Esophagus mucosa (tissue), 1 donor: ENCODE data around the gene PTPRD. TPM values are rescaled to one million over a fixed set of nuclear protein-coding genes. Genes with fewer than 3 reads are reported as not detected.

ENCODE experiments used
- ATAC-seq: fragments of 200-7000 bp; cut with Tn5 transposase; one replicate; pipeline ENCODE4 v1.9.1; 2020
- total RNA-seq: library from RNA; stranded (reverse); gene quantifications from one replicate; pipeline ENCODE4 v1.2.4, GENCODE V29; 2023
- donor health status: DM: yes; HTN: yes; CAD: no.

The PTPRD gene
- total RNA-seq, 1 donor from 2014 or later: 8.7 TPM

DNA sequence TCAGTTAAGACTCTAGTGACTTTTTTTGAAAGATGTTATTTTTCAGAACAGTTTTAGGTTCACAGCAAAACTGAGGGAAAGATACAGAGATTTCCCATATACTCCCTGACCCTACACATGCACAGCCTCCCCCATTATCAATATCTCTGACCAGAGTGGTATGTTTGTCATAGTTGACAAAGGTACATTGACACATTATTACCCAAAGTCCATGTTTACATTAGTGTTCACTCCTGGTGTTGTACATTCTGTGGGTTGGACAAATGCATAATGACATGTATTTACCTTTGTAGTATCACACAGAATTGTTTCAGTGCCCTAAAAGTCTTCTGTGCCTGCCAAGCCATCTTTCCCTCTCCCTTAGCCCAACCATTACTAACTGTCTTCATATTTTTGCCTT lies 2342.6 kb downstream of the PTPRD start:
- no peak for ATAC-seq

DNA sequence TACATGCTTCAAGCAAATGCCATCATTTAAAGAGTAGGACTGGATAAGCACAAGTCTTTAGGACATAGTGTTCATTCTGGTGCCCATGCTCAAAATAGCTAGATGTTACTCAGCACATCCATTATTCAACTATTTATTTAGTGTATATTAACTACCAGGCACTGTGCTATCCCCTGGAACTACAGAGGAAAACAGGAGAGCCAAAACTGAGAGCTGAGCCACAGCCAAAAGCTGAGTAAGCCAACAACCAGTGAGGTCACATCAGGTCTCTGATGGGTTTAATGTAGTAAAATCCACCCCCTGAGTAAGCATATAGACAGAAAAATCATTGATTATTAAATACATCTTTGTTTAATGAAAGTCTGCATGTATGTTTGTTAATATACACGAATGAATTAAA lies 2343.9 kb downstream of the PTPRD start:
- ATAC-seq: no peak

DNA sequence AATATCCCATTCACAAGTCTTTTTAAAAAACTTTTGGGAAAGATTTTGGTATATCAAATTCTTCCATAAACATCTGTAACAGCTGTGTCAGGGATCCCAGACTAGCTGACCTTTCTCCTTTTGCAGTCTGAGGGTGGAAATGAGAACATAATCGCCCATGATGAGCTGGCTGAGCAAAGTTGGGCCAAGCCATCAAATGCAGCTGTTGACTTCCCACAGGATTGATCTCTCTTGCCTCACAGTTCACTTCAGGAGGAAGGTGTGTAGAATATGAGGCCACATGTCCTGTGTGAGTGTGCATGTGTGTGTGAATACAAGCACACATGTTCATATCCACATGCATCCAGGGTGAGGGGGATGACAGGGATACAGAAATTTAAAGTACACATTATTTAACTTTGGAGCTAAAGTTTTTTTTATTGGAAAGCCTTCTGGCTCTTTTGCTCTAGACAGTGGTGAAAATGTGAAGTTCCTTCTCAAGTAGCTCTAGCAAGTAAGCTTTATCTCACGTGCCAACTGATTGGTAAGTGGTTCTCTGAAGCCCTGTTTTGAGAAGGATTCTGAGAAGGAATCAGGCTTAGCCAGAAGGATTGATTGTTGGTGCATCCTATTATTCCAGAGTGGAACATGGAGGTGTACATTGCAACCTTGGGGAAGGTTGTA lies 2344.5 kb downstream of the PTPRD start:
- ATAC-seq: no peak

DNA sequence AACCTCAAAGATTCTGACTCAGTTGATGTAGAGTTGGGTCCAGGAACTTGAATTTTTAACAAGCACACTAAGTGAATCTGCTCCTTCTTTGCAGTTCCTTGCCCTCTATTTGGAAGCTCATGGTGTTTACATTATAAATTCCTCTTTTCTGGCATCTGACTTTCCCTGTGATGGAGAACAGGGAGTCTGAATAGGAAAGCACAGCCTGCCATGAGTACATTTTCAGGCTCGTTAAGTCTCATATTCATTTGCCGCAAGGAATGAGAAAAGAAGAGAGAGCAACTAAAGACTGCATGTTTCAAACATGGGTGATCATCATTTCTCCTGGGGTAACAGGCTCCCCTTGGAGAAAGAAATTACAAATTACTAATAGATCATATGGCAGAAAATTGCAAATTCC lies 2345.2 kb downstream of the PTPRD start:
- no peak for ATAC-seq

DNA sequence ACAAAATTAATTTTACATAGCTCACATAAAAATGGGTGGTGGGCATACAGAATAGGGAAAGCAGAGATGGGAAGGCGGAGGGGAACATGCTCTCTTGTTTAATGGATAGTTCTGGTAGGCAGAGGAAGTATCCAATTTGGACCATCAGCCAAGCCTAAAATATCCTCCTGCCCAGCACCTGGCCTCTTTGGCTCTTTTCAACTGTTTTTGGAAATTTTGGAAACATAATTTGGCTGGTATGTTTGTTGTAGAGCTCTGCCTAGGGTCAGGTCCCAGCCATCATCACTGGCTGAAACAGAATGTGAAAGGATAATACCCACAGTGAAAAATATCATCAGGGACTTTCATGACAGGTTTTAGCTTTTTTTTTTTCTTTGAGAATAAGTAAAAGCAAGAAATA lies 2345.9 kb downstream of the PTPRD start:
- ATAC-seq: no peak

DNA sequence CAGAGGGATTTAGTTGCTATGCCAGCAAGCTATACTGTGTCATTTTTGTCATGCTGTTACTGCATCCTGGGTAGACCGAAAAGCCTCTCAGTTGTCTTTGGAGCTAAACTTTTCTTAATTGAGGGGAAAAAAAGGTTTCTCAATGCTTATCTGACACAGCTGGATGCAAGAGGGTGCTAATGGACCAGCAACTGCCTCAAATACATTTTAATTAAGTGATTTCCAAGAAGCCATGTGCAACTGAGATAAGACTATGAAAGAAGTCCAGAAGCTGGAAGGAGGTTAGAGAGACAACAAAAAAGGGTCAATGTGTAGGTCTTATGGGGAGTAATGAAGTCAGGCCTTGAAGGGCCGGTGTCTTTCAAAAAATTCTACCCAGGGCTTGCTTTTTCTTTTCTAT lies 2347.5 kb downstream of the PTPRD start:
- no peak for ATAC-seq
